Epithelial cell of esophagus (primary cell): Measurements from ENCODE around the gene KRAS.
"Not testable (repeated sequence)": the region's sequence is repeated elsewhere in the genome, so short reads cannot be mapped to it uniquely, and the experiment has no call there.

ENCODE experiments used
- DNase-seq: peaks from one replicate; pipeline ENCODE4 v3.0.0; 2010; ENCODE audit warnings: low read depth
- H3K4me3 ChIP-seq: 2 replicates; pipeline ENCODE4 v1.5.1; 2011; ENCODE audit warnings: mild to moderate bottlenecking, low read length, control low read depth
- TF ChIP-seq, protein P1 (sequence below): IDR thresholded peaks from 2 replicates; pipeline ENCODE4 v1.5.1; 2011; ENCODE audit warnings: low read depth, mild to moderate bottlenecking, low read length, control low read depth, inconsistent platforms; ENCODE audit not compliant: insufficient read depth; ENCODE audit errors: missing control alignments

KRAS gene

GRCh38 chr12:25250744-25251730 lies at the start of gene KRAS:
KRAS (minus strand) TSS chr12:25250929.
- DNase-seq = peak; percentile 98
- H3K4me3 ChIP-seq = peak within 1 kb of the TSS; percentile 87
- TF ChIP-seq, protein P1, sequence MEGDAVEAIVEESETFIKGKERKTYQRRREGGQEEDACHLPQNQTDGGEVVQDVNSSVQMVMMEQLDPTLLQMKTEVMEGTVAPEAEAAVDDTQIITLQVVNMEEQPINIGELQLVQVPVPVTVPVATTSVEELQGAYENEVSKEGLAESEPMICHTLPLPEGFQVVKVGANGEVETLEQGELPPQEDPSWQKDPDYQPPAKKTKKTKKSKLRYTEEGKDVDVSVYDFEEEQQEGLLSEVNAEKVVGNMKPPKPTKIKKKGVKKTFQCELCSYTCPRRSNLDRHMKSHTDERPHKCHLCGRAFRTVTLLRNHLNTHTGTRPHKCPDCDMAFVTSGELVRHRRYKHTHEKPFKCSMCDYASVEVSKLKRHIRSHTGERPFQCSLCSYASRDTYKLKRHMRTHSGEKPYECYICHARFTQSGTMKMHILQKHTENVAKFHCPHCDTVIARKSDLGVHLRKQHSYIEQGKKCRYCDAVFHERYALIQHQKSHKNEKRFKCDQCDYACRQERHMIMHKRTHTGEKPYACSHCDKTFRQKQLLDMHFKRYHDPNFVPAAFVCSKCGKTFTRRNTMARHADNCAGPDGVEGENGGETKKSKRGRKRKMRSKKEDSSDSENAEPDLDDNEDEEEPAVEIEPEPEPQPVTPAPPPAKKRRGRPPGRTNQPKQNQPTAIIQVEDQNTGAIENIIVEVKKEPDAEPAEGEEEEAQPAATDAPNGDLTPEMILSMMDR = no peak

GRCh38 chr12:25296381-25296780 lies 45.7 kb upstream of the KRAS start:
- no peak for DNase-seq

DNA sequence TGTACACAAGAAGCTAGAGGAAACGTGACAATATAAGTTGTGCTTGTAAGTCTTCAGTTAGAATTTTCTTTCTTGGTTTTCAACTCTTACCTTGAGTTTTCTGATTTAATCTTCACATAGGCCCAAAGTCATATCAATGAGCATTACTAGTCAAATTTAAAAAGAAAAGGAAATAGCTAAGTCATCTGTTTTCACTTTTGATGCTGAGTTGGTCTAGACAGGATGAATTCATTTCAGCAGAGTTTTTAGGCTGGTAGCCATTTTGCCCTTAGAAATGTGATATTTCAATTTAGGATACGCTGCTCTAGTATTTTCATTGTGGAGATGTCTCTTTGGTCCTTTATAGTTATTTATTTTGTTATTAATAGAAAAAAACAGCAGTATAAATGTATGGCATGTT lies 44.6 kb upstream of the KRAS start:
- no peak for DNase-seq
- TF ChIP-seq, protein P1 = no peak
- no peak overlapping the region for H3K4me3 ChIP-seq

More at GRCh38 chr12:25296381-25296780, 45.7 kb upstream of the KRAS start:
- no peak overlapping the region for H3K4me3 ChIP-seq
- TF ChIP-seq, protein P1 = no peak

- TF ChIP-seq, protein P1 = no peak
- DNase-seq = no peak
- no peak overlapping the region for H3K4me3 ChIP-seq
These were observed 42.9 kb upstream of the KRAS start for GRCh38 chr12:25293653-25294052.

GRCh38 chr12:25292810-25293221 lies 42.1 kb upstream of the KRAS start:
- not testable (repeated sequence) for DNase-seq, H3K4me3 ChIP-seq

DNA sequence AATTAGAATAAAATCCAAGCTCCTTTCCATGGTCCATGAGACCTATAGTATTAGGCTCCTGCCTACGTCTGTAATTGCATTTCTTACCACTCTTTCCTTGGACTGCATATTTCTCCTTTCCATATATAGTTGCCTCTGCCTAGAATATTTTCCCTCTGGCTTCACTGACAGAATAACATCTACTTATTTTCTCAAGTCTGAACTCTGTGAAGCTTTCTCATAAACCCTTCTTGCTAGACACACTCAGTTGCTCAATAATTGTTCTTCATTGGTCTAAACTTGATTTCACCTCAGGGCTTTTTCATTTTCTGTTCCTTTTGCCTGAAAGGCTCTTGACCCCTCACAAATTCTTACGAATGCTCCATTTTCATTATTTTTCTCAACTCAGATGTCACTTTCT lies 36.9 kb upstream of the KRAS start:
- DNase-seq = no peak
- TF ChIP-seq, protein P1 = no peak
- H3K4me3 ChIP-seq = no peak overlapping the region

- TF ChIP-seq, protein P1 = no peak
- DNase-seq = peak; percentile 88
- H3K4me3 ChIP-seq = no peak overlapping the region
These were observed 36.1 kb upstream of the KRAS start for GRCh38 chr12:25286837-25287236.
